Measurements from ENCODE around the gene IP6K1.

DNA sequence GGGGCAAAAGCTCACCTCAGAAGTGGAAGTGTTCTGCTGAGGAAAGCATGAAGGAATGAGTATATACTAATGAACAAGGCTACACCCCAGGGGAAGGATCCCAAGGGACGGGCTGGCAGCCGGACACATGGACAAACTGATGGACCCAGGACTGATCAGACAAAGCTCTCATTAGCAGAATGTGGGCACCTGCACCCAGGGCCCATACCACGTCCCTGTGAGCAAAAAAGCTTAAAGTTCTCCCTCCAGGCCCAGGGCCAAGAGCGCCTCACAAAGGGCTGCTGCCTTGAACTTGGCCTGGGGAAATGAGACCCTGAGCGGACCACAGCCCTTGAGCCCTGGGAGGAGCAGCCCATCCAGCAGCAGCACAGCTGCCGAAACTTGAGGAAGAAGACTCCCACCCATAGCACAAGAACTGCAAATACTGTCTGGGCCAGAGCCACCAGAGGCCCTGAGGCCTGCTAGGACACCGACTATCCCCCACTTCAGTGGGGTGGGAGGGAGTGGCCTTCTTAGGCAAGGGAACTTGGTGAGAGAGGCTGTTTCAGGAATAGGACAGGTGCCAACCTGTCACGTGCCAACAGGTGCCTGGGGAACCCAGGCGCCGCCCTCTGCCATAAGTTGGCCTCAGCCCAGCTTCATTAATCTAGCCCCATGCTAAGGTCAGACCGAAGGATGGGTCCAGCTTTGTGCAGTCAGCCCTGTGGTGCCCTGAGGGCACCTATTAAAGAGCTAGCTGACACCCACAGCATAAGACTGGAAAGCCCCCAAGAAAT is 60.2 kb downstream of the IP6K1 start:
- TF ChIP-seq, protein P1, sequence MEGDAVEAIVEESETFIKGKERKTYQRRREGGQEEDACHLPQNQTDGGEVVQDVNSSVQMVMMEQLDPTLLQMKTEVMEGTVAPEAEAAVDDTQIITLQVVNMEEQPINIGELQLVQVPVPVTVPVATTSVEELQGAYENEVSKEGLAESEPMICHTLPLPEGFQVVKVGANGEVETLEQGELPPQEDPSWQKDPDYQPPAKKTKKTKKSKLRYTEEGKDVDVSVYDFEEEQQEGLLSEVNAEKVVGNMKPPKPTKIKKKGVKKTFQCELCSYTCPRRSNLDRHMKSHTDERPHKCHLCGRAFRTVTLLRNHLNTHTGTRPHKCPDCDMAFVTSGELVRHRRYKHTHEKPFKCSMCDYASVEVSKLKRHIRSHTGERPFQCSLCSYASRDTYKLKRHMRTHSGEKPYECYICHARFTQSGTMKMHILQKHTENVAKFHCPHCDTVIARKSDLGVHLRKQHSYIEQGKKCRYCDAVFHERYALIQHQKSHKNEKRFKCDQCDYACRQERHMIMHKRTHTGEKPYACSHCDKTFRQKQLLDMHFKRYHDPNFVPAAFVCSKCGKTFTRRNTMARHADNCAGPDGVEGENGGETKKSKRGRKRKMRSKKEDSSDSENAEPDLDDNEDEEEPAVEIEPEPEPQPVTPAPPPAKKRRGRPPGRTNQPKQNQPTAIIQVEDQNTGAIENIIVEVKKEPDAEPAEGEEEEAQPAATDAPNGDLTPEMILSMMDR (IDR thresholded peaks at IDR 0.05), result no peak
- no peak for TF ChIP-seq POLR2A (IDR thresholded peaks at IDR 0.05)
